OCI-M1 (cell line): ENCODE measurements around the gene FXR2.

Experiments
- DNase-seq: peaks from one replicate; lab custom pipeline; 2025; lab: John Stamatoyannopoulos, UW

Gene FXR2

DNA sequence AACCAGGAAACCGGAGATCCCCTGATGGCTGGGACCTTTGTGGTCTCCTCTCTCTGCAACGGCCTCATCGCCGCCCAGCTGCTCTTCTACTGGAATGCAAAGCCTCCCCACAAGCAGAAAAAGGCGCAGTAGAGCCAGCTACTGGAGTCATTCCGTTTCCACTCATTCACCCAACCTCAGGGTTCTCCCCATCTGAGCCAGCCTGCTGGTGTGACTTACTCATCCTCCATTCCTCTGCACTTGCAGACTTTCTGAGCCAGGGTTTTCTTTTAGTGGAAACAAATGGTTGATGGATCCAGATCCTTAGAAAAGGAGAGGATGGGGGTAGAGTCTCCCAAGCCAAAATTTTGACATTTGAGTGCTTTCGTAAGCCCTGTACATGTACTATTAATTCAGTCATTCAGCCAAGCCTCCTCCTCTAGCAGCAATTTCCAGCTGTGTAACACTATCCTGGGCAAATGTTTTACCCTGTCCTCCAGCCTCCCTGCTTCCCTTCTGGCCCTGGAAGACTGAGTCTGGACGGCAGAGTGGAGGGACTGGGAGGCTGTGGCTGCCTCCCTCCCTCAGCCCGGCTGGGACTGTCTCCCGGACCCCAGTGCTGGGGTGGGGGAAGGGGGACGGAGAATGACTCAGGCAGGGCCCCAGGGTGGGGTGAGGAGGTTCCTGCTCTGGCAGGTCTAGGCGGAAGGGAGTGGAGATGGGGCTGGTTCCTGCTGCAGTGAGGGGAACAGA, 27.1 kb downstream of the FXR2 start:
- DNase-seq, result no peak

DNA sequence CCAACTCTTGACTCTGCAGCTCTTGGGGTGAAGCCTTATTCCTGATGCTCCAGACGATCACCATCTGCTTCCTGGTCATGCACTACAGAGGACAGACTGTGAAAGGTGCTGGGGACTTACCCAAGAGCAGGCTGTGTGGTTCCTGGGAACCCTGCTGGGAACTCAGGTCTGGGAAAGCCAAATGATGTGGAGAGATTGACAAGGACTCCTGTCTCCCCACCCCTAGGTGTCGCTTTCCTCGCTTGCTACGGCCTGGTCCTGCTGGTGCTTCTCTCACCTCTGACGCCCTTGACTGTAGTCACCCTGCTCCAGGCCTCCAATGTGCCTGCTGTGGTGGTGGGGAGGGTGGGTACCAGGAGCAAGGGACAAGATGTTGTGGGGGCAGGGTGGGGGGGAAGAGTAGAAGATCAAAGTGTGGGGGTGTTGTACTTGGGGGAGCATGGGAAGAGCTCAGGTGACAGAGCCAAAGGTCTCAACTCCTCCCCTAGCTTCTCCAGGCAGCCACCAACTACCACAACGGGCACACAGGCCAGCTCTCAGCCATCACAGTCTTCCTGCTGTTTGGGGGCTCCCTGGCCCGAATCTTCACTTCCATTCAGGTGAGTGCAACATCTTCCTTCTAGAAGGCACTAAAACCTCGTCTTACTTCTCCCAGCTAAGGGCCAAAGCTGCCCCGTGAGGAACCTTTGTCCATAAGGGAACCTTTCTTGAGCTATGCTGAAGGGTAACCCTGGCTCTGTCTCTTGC, 27.9 kb downstream of the FXR2 start:
- no peak for DNase-seq

DNA sequence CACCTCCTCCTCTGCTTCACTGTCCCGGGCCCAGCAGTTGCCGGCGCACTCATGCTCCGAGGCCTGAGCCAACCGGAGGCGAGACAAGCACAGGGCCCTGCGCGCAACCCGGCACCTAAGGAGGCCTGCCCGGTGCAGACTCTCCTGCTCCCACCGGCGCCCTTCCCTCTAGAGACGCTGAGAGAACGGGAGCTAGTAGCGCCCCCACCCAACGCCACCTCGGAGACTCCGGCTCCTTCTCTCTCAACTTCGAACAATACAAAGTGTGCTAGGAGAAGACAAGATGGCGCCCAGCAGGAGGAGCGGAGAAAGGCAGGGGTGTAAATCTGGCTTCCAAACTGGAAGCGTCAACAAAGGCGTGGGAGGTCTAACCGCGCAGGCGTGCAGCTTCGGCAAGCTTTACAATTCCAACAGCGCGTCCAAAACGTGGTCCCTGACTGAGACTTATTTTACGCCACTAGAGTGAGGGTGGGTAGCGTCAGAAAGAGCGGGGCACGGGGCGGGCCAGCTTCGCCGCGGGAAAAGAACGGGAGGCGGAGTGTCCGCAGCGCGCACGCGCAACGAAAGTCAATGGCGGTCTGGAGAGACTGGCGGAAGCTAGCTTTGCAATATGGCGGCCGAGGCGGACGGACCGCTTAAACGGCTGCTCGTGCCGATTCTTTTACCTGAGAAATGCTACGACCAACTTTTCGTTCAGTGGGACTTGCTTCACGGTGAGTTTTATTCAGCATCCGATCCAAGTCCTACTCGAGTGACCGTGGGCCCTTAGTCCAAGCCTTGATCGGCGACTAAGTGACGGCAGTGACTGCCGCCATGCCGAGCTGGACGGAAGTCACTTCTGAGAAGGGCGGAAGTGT, 31.2 kb downstream of the FXR2 start, which contains the start of gene MPDU1:
MPDU1 (plus strand) TSS at position 600 of the 857 bp plus-strand sequence; CDS start at position 611, 11 bp downstream.
- peak; percentile 99 for DNase-seq

DNA sequence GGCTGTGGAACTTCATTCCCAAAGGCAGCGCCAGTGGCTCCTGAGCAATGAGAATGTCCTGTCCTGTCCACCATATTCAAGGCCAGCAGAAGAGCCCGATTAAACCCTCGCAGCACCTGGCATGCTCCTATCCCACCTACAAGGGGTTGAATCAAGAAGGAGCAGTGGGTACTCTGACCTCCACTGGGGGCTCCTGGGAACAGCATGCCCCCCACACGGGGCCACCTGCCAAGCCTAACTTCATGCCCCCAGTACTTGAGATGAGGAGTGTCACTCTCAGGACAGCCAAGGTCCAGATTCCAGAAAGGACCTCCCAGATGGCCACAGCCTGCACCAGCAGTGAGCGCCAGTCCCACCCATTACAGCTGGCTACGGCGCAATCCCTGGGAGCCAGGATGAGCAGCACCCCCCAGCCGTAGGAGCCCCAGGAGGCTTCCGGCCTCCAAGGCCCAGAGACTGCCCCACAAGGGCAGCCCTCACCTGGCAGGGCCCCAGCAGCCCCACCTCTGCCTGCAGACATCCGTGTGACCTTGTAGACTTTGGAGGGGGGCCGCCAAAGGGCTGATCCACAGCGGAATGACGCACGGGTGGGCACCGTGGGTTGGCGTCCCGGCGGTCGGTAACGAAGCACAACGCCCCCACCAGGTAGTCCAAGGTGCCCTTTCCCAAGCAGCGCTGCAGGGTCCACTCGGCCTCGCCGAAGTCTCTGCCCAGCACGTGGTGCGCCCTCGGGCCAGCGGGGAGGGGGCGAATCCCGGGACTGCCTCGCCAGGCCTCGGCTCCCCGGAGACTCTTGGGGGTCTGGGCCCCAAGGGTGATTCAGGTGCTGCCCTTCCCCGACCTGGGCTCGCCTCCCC, 32.1 kb downstream of the FXR2 start:
- no peak for DNase-seq

DNA sequence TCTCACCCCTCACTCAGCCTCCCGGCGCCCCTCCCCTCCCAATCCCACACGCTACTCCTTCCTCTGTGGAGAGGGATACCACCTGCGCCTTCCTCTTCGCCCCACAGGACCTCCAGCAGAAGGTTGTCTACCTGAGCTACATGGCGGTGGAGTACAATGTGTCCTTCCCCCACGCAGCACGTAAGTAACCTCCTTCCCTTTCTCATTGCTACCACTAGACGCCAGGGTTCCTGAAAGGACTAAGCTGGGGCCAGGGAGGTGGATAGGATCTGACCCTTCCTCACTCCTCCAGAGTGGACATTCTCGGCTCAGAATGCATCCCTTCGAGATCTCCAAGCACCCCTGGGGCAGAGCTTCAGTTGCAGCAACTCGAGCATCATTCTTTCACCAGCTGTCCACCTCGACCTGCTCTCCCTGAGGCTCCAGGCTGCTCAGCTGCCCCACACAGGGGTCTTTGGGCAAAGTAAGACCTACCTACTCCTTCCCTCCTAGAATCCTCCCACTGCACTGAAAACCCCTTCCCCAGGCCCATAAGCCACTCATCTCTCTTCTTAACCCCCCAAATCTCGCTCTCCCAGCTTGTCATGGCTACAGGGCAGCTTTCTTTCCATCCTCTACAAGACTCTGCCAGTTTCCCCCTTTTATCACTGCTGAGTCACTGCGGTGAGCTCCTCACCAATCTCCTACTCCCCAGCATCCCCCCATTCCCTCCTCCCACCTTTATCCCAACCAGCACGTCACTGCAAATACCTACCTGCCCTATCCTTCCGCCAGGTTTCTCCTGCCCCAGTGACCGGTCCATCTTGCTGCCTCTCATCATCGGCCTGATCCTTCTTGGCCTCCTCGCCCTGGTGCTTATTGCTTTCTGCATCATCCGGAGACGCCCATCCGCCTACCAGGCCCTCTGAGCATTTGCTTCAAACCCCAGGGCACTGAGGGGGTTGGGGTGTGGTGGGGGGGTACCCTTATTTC, 33.8 kb downstream of the FXR2 start:
- DNase-seq, result peak; percentile 44

DNA sequence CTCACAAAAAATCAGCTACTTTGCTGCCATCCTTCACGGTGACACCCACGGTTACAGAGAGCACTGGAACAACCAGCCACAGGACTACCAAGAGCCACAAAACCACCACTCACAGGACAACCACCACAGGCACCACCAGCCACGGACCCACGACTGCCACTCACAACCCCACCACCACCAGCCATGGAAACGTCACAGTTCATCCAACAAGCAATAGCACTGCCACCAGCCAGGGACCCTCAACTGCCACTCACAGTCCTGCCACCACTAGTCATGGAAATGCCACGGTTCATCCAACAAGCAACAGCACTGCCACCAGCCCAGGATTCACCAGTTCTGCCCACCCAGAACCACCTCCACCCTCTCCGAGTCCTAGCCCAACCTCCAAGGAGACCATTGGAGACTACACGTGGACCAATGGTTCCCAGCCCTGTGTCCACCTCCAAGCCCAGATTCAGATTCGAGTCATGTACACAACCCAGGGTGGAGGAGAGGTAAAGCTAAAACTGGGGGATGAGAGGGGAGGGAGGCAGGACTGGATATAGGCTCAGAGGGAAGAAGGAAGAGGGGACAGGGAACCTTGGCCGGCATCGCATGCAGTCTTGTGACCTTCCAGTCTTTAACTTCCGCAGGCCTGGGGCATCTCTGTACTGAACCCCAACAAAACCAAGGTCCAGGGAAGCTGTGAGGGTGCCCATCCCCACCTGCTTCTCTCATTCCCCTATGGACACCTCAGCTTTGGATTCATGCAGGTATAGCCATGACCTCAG, 34.7 kb downstream of the FXR2 start:
- DNase-seq, result peak; percentile 47

DNA sequence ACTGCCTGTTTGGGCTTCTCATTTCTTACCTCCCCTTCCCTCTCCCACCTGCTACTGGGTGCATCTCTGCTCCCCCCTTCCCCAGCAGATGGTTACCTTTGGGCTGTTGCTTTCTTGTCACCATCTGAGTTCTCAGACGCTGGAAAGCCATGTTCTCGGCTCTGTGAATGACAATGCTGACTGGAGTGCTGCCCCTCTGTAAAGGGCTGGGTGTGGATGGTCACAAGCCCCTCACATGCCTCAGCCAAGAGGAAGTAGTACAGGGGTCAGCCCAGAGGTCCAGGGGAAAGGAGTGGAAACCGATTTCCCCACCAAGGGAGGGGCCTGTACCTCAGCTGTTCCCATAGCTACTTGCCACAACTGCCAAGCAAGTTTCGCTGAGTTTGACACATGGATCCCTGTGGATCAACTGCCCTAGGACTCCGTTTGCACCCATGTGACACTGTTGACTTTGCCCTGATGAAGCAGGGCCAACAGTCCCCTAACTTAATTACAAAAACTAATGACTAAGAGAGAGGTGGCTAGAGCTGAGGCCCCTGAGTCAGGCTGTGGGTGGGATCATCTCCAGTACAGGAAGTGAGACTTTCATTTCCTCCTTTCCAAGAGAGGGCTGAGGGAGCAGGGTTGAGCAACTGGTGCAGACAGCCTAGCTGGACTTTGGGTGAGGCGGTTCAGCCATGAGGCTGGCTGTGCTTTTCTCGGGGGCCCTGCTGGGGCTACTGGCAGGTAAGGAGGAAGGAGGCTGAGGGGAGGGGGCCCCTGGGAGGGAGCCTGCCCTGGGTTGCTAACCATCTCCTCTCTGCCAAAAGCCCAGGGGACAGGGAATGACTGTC, 35.5 kb downstream of the FXR2 start, which contains the start of gene CD68:
CD68 (plus strand) TSS at position 638 of the 833 bp plus-strand sequence; CDS start at position 678, 40 bp downstream.
- peak; percentile 99 for DNase-seq

DNA sequence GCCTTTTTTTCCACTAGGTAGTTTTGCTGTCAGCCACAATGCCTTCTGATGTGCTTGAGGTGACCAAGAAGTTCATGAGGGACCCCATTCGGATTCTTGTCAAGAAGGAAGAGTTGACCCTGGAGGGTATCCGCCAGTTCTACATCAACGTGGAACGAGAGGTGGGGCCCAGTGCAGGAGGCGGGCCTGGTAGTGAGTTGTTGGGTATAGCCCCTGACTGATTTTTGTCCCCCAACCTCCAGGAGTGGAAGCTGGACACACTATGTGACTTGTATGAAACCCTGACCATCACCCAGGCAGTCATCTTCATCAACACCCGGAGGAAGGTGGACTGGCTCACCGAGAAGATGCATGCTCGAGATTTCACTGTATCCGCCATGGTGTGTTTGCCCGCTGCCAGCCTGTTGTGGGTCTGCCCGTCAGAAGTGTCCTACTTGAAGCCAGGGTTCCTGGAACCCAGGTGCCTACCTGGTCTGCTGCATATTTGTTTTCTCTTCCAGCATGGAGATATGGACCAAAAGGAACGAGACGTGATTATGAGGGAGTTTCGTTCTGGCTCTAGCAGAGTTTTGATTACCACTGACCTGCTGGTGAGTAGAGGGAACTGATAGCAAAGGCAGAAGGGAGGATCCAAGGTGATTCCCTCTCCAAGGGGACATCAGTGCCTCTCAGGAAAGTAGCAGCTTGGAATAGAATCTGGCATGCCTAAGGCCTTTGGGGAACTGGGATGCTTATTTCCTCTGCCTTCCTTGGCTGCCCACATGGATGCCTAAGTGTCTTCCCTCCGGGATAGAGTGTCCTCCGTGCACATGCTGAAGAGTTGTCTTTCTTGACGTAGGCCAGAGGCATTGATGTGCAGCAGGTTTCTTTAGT, 37.1 kb downstream of the FXR2 start:
- no peak for DNase-seq

DNA sequence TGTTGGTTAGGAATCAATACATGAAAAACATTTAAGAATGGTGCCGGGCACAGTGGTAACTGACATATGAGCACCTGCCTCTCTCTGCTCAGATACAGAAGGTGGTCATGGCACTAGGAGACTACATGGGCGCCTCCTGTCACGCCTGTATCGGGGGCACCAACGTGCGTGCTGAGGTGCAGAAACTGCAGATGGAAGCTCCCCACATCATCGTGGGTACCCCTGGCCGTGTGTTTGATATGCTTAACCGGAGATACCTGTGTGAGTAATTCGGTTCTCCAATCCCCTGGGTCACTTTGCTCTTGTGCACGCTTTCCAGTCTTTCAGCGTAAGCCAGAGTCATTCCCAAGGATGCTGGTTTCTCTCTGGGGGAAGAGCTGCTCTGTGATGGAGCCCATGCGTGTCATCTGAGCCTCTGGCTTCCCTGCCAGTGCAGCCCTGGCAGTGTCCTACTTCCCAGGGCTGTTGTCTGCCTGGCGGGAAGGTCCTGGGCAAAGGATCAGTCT, 38.2 kb downstream of the FXR2 start:
- DNase-seq, result no peak

DNA sequence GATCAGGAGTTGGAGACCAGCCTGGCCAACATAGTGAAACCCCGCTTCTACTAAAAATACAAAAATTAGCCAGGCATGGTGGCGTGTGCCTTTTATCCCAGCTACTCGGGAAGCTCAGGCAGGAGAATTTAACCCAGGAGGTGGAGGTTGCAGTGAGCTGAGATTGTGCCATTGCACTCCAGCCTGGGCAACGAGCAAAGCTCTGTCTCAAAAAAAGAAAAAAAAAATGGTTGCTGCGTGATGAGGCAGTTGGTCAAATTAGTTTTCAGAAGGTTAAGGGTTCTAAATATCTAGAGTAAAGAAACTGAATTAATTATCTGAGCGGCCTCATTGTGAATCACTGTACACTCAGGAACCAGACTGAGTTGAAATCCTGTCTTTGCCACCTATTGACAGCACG, 38.7 kb downstream of the FXR2 start:
- no peak for DNase-seq

DNA sequence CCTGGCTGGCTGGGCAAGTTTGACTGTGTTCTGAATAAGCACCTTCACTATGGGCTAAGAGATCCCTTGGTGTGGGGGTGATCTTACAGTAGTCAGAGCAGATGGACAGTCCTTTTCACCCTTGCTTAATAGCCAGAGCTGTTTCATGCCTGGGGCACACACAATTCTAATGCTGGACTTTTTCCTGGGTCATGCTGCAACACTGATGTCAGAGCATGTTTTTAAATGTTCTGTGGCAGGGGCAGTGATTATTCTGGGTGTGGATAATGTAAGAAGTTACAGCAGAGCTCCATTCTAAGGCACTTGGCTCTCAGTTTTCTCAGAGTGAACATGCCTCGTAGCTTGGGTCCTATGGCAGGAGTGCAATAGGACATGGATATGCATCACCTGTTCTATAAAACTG, 39.2 kb downstream of the FXR2 start:
- DNase-seq, result no peak

DNA sequence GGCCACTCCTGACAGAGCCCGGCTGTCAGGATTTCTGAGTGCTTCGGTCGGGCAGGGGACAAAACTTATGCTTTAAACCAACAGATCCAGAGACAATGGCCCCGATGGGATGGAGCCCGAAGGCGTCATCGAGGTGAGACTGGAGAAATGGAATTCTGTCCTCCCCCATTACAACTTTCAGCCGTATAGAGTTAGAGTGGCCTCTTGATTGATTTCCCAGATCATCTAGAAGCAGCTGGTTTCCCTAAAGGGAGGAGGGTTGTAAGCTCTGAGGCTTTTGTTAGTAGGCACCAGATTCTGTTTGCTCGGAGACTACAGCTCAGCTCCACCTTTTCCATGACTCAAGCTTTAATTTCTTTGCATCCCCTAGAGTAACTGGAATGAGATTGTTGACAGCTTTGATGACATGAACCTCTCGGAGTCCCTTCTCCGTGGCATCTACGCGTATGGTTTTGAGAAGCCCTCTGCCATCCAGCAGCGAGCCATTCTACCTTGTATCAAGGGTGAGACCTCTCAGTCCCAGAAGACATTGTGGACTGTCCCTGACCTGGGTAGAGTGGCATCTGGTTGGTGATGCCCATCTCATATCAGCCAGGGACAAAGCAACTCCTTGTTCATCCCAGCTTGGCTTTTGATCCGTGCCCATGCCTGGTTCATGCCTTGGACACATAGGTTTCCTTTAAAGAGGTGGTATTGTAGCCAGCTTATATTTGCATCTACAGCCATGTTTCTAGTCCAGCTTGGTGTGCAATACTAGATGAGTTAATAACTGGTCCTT, 40.3 kb downstream of the FXR2 start:
- no peak for DNase-seq

DNA sequence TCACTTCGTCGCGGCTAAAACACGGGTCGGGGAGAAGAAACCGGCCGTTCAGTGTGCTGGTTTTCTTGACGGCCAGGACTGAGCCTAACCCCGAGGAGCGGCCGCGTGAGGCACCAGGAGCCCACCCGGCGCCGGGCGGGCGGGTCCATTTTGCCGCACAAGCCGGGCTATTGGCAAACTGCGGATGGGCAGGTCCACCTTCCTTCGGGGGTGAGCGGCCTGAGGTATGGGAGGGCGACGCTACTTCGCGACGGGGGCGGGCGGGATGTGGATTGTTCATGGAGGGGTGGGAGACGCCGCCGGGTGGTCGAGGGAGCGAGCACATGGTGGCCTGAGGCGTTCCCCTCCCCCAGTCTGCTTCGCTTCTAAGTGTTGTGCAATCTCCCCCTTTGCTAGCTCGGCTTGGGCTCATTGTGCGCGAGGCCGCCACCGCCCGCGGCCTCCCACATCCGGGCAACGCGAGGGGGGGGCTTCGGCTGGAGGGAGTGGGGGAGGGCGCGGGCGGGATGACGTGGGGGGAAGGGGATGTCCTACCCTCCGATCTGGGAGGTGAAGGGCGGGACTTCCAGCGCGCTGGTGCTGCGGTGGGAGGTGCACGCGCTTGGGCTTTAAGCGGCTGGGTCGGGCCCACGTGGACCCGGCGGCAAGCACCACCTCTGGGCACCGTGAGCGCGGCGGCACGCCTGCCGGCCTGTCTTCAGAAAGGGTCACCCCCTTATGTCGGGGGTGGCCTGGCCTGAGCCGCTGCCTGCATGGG, 41.2 kb downstream of the FXR2 start:
- peak; percentile 97 for DNase-seq

DNA sequence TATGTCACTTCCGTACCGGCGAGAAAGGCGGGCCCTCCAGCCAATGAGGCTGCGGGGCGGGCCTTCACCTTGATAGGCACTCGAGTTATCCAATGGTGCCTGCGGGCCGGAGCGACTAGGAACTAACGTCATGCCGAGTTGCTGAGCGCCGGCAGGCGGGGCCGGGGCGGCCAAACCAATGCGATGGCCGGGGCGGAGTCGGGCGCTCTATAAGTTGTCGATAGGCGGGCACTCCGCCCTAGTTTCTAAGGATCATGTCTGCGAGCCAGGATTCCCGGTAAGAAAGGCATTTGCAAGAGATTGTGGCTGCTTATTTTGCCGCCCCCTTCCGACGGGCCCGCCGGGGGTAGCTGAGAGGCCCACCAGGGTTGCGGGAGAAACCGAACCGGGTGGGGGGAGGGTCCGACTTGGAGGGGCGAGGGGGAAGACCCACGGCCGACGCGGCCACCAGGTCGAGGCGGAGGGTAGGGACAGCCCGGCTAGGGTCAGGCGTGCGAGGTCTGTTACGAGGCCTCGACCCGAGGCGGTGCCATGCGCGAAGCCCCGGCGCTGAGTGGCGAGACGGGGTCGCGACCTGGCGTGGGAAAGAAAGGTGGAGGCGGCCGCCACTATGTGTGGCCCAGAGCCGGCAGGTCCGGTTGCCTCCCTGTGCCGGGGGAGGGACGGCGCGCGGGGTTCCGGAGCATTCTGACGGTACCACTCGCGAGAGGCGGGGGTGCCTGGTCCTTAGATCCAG, 41.9 kb downstream of the FXR2 start:
- DNase-seq, result peak; percentile 100

DNA sequence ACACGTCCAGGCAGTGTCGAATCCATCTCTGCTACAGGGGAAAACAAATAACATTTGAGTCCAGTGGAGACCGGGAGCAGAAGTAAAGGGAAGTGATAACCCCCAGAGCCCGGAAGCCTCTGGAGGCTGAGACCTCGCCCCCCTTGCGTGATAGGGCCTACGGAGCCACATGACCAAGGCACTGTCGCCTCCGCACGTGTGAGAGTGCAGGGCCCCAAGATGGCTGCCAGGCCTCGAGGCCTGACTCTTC, 42.4 kb downstream of the FXR2 start:
- DNase-seq, result no peak
